Astrocyte of the cerebellum (primary cell): Measurements from ENCODE around the gene PPP1R1B.

Source experiments
- DNase-seq: peaks from one replicate; pipeline ENCODE4 v3.0.0-alpha.2; 2011; ENCODE audit warnings: low read depth
- H3K4me3 ChIP-seq: 2 replicates; pipeline ENCODE4 v1.5.1; 2011; ENCODE audit warnings: mild to moderate bottlenecking, low read depth, low read length, moderate library complexity
- in situ Hi-C: cut with HindIII; loops from 2 replicates; pipeline ENCODE4 v1.10.0; 2017; ENCODE audit warnings: low sequenced_read_pairs
- TF ChIP-seq, protein P1 (sequence below): IDR thresholded peaks from 2 replicates; pipeline ENCODE4 v1.5.1; 2012; ENCODE audit warnings: low read length, low read depth, moderate library complexity, mild to moderate bottlenecking; ENCODE audit errors: missing control alignments

Gene PPP1R1B

DNA sequence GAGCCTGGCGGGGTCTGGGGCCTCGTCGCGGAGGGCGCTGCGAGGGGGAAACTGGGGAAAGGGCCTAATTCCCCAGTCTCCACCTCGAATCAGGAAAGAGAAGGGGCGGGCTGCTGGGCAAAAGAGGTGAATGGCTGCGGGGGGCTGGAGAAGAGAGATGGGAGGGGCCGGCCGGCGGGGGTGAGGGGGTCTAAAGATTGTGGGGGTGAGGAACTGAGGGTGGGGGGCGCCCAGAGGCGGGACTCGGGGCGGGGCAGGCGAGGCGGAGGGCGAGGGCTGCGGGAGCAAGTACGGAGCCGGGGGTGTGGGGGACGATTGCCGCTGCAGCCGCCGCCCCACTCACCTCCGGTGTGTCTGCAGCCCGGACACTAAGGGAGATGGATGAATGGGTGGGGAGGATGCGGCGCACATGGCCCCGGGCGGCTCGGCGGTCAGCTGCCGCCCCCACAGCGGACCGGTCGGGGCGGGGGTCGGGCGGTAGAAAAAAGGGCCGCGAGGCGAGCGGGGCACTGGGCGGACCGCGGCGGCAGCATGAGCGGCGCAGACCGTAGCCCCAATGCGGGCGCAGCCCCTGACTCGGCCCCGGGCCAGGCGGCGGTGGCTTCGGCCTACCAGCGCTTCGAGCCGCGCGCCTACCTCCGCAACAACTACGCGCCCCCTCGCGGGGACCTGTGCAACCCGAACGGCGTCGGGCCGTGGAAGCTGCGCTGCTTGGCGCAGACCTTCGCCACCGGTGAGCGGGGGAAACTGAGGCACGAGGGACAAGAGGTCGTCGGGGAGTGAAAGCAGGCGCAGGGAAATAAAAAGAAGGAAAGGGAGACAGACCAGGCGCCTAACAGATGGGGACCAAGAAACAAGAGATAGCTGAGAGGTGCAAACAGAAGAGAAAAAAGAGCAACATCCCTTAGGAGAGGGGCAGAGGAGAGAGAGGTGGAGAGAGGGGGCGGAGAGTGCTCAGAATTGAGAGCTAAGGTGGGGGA lies 41.5 kb downstream of the PPP1R1B start, which contains the start of gene PNMT:
Gene PNMT (plus strand): TSS at position 509 of the 980 bp plus-strand sequence. CDS start 23 bp downstream, at position 532.
- in situ Hi-C loops: no loop called here
- peak; percentile 6 for DNase-seq
- H3K4me3 ChIP-seq: peak within 1 kb of the TSS; percentile 18
- TF ChIP-seq, protein P1, sequence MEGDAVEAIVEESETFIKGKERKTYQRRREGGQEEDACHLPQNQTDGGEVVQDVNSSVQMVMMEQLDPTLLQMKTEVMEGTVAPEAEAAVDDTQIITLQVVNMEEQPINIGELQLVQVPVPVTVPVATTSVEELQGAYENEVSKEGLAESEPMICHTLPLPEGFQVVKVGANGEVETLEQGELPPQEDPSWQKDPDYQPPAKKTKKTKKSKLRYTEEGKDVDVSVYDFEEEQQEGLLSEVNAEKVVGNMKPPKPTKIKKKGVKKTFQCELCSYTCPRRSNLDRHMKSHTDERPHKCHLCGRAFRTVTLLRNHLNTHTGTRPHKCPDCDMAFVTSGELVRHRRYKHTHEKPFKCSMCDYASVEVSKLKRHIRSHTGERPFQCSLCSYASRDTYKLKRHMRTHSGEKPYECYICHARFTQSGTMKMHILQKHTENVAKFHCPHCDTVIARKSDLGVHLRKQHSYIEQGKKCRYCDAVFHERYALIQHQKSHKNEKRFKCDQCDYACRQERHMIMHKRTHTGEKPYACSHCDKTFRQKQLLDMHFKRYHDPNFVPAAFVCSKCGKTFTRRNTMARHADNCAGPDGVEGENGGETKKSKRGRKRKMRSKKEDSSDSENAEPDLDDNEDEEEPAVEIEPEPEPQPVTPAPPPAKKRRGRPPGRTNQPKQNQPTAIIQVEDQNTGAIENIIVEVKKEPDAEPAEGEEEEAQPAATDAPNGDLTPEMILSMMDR: peak; percentile 66

DNA sequence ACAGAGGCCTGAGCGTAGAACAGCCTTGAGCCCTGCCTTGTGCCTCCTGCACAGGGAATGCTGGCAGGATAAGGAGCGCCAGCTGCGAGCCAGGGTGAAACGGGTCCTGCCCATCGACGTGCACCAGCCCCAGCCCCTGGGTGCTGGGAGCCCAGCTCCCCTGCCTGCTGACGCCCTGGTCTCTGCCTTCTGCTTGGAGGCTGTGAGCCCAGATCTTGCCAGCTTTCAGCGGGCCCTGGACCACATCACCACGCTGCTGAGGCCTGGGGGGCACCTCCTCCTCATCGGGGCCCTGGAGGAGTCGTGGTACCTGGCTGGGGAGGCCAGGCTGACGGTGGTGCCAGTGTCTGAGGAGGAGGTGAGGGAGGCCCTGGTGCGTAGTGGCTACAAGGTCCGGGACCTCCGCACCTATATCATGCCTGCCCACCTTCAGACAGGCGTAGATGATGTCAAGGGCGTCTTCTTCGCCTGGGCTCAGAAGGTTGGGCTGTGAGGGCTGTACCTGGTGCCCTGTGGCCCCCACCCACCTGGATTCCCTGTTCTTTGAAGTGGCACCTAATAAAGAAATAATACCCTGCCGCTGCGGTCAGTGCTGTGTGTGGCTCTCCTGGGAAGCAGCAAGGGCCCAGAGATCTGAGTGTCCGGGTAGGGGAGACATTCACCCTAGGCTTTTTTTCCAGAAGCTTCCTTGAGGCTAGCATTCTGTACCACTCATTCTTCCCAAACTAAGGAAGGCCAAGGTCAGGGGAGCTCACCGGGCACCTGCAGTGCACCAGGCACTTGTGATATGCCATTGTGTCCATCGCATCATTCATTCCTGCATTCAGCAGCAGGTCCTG lies 43.4 kb downstream of the PPP1R1B start:
- DNase-seq: no peak
- TF ChIP-seq, protein P1: no peak
- no peak overlapping the region for H3K4me3 ChIP-seq
- in situ Hi-C loops: no loop called here

DNA sequence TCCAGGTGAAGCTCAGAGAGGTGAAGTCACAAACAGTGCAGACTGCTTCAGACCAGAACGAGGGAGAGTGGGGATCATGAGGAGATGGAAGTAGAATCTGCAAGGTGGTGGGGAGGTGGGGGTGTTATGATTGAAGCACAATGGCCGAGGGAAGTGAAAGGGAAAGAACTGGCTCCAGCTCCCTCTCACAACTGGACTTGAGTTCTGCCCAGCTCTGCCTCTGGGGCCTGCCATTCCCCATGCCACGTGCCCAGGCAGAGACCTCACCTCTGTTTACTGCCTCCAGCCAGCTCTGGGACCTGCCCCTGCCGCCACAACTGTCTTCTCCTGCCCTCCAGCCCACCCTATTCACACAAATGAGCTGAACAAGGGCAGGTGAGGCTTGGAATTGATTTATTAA lies 44.0 kb downstream of the PPP1R1B start:
- DNase-seq: no peak
- H3K4me3 ChIP-seq: no peak overlapping the region
- TF ChIP-seq, protein P1: no peak
- in situ Hi-C loops: no loop called here

DNA sequence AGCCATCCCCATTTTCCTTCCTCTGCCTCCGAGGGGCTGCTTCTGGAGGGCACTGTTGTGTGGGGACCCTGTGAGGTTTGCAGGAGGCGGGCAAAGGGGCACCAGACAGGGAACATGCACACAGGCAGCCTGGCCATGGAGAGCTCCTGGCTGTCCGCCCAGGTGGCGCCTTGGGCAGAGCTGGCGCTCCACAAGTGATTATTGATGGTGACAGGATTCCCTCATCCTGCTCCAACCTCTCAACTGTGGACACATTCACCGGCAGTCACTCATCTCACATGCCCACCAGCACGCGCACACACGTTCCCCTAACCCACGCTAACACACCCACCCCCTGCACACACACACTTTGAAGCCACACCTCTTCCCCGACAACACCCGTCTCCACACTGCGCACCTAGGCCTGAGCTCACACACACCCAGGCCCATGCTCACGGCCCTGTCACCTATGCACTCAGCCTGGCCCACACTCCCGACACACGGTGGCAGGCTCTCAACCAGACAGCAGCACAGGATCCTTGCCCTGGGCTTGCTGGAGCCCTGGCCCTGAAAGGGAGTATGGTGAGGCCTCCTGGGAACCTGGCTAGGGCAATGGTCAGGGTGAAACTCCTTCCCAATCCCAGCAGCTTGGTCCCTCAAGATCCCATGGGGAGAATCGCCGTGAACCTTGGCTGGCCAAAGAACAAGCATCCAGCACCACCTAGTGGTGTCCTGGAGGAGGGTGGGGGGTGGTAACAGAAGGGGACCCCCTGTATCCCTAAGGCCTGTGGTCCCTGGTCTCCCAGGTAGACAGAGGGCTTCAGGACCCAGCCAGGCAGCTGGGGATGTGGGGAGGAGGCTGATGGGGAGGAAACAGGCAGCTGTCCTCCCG lies 45.1 kb downstream of the PPP1R1B start:
- in situ Hi-C loops: no loop called here
- no peak overlapping the region for H3K4me3 ChIP-seq
- TF ChIP-seq, protein P1: peak; percentile 75
- peak; percentile 4 for DNase-seq

DNA sequence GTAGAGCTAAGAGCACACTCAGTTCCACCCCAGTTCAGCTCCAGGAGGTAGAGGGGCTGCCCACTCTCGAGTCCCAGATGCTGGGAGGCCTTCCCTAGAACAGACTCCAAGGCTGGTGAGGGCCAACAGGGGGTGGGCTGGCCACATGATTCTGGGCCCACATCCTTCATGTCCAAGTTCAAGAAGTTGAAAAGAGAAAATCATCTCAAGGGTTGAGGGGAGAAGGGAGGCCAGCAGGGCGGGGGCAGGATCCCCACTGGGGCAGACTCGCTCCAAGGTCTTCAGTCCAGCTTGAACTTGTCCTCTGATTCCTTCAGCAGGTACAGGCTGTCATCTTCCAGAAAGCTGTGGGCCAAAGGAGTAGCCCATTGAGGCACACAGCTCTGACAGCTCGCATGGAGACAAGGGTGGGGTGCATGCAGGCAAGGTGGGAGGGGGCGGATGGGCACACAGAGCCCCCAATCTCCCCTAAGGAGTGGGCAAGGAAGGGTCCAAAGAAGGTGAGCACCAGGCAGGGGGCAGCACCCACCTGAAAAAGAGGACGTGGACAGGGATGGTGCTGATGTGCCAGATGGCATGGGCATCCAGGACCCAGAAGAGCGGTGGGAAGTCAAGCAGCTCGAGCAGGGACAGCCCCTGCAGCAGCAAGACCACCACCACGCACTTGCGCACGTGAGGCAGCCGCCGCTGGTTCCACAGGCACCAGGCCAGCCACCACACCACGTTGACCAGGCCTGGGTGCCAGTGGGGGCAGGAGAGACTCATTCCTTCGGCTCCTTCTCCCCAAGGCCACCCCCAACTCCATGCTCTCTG lies 46.0 kb downstream of the PPP1R1B start:
- in situ Hi-C loops: no loop called here
- H3K4me3 ChIP-seq: no peak overlapping the region
- no peak for DNase-seq
- TF ChIP-seq, protein P1: no peak
